Thoracic aorta (tissue), 2 donors: ENCODE data around the gene CD164L2. TPM values are rescaled to one million over a fixed set of nuclear protein-coding genes. Genes with fewer than 3 reads are reported as not detected.

Source experiments
- ATAC-seq: fragments of 150-250 bp; one replicate; pipeline ENCODE4 v1.8.0; 2017; ENCODE audit warnings: low read depth; ENCODE audit not compliant: insufficient number of reproducible peaks, low FRiP score
- DNase-seq: peaks from one replicate; pipeline ENCODE4 v3.0.0-alpha.2; 2020; ENCODE audit warnings: low spot score
- H3K27ac ChIP-seq, 2 donors: fragments of 200-600 bp; sonication (generic); 1 replicate in 1 of 2; 2 replicates in 1 of 2; pipeline ENCODE4 v1.5.1; 2016; ENCODE audit warnings: mild to moderate bottlenecking in 2 of 2, moderate library complexity in 2 of 2
- H3K27me3 ChIP-seq: fragments of 200-600 bp; sonication (generic); replicated peaks from 2 replicates; pipeline ENCODE4 v1.6.0; 2016; ENCODE audit warnings: mild to moderate bottlenecking; ENCODE audit not compliant: insufficient read depth
- H3K36me3 ChIP-seq: fragments of 200-600 bp; sonication (generic); one replicate; pipeline ENCODE4 v1.5.1; 2016
- H3K4me1 ChIP-seq, 2 donors: fragments of 200-600 bp; sonication (generic); 1 replicate in 1 of 2; 2 replicates in 1 of 2; pipeline versions ENCODE4 v1.5.1 to v1.6.0; 2016; ENCODE audit warnings: low read depth in 2 of 2, mild to moderate bottlenecking in 1 of 2; ENCODE audit not compliant: control insufficient read depth in 1 of 2
- H3K4me3 ChIP-seq: fragments of 200-600 bp; sonication (generic); 2 replicates; pipeline ENCODE4 v1.5.1; 2016; ENCODE audit warnings: mild to moderate bottlenecking
- H3K9me3 ChIP-seq: fragments of 200-600 bp; sonication (generic); 2 replicates; pipeline ENCODE4 v1.5.1; 2016
- total RNA-seq, 2 donors: library from RNA; depleted of rRNA; stranded (reverse); fragments of >200 nt; gene quantifications; one replicate each; pipeline versions ENCODE4 v1.1.0 to v1.2.3, GENCODE V29; 2016
- TF ChIP-seq, protein P1 (sequence below): fragments of 200-600 bp; sonication (generic); IDR thresholded peaks from one replicate; pipeline ENCODE4 v1.5.1; 2019; ENCODE audit warnings: antibody characterized with exemption

The CD164L2 gene
- total RNA-seq, 2 donors from 2014 or later = not detected

DNA sequence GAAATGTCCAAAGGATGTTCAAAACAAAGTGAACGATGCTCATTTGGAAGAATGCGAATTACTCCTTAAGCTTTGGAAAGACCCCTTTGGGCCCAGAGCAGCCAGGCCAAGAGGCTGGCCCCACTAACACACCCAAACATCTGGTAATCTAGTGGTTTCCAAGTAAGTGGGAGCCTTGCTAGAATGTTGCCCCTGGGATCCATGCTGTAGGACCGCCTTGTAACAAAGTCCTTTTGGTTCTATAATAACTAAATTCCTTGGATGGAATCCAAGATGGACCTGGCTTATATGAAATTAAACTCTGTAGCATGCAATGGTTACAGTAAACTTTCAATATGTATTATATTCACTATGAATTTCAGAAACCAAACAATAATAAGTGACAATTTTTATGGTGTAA, 34.6 kb upstream of the CD164L2 start:
- Histone ChIP-seq H3K36me3 (peaks cover 46% of the 10 kb centered on the region), H3K27ac (peak overlapping the region; percentile 49 to 83), H3K27me3 (no peaks in the 10 kb centered on the region), H3K4me3 (no peak overlapping the region), H3K4me1 (peaks cover 26 to 47% of the 10 kb centered on the region in 2 donors), H3K9me3 (no peaks in the 10 kb centered on the region)
- ATAC-seq (no peak), DNase-seq (no peak)
- TF ChIP-seq, protein P1, sequence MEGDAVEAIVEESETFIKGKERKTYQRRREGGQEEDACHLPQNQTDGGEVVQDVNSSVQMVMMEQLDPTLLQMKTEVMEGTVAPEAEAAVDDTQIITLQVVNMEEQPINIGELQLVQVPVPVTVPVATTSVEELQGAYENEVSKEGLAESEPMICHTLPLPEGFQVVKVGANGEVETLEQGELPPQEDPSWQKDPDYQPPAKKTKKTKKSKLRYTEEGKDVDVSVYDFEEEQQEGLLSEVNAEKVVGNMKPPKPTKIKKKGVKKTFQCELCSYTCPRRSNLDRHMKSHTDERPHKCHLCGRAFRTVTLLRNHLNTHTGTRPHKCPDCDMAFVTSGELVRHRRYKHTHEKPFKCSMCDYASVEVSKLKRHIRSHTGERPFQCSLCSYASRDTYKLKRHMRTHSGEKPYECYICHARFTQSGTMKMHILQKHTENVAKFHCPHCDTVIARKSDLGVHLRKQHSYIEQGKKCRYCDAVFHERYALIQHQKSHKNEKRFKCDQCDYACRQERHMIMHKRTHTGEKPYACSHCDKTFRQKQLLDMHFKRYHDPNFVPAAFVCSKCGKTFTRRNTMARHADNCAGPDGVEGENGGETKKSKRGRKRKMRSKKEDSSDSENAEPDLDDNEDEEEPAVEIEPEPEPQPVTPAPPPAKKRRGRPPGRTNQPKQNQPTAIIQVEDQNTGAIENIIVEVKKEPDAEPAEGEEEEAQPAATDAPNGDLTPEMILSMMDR = no peak

DNA sequence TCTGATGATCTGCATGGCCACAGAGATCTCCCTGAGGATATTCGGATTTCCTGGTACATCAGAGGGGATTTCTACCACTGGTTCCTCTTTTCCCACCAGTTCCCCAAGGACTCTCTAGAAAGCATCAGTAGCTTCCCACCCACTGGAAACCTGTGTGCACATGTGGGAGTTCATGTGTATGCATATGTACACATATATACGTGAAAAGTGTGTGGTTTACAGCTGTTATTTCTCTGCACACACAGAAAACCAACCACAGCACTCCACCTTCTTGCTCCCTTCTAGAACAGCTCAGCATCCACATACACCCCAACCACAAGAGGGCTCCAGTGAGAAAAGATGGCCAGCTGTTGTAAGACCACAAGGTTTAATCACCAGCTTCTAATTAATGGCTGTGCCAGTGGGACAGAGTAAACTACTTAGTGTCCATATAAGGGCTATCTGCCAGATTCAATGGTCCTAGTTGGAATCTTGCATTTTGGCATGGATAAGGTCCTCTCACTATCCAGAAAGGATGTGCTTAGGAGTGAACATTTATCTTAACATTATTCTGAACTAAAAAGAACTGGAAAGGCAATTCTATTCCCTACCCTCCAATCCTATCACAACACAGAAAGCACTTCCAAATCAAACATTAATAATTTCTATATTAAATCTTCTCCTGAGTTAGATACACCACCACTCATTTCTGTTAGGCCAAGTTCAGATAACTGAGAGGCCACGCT, 33.4 kb upstream of the CD164L2 start:
- Histone ChIP-seq H3K27ac (no peak overlapping the region), H3K27me3 (no peaks in the 10 kb centered on the region), H3K36me3 (peaks cover 55% of the 10 kb centered on the region), H3K4me1 (peaks cover 24 to 39% of the 10 kb centered on the region in 2 donors), H3K4me3 (no peak overlapping the region), H3K9me3 (no peaks in the 10 kb centered on the region)
- ATAC-seq = no peak
- TF ChIP-seq, protein P1 = peak; percentile 44
- DNase-seq = no peak

DNA sequence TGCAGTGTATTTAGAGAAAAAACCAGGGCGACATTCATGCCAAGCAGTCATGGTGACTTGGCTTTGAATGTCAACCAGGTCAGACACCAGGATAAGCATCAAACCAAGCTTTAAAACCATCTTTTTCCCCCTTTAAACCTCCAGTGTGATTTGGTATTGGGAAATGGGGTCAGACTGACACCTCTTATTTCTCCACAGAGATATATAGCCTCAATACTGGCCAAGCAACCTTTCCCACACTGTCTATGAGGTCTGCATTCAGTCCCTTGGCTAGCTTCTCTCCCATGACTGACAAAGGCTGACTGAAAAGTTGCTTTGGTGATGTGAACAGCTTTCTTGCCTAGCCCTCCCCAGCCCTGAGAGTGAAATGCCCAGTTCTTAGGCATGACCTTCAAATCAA, 31.0 kb upstream of the CD164L2 start:
- TF ChIP-seq, protein P1 = no peak
- DNase-seq (no peak), ATAC-seq (no peak)
- Histone ChIP-seq H3K27me3 (no peaks in the 10 kb centered on the region), H3K36me3 (peaks cover 75% of the 10 kb centered on the region), H3K27ac (no peak overlapping the region), H3K4me3 (no peak overlapping the region), H3K4me1 (peaks cover 17 to 22% of the 10 kb centered on the region in 2 donors), H3K9me3 (no peaks in the 10 kb centered on the region)

DNA sequence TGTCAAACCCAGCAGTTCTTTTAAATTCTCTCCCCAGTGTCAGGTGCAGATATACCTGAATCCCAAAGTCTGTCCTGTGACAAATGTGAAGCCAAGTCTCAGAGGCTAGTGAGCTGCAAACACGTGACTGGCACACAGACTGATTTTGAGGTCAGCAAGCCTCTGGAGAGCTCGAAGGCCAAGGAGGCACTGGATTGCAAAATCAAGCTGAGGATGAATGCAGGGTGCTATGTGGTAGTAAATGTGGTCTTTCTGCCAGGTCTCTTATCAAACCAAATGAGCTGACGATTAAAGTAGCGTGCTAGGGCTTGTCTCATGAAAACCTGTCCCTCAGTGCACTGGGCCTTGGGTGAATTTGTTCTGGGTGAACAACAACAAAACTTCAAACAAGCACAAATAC, 29.9 kb upstream of the CD164L2 start:
- Histone ChIP-seq H3K4me3 (no peak overlapping the region), H3K36me3 (peaks cover 81% of the 10 kb centered on the region), H3K4me1 (peaks cover 6 to 11% of the 10 kb centered on the region in 2 donors), H3K27ac (no peak overlapping the region), H3K27me3 (no peaks in the 10 kb centered on the region), H3K9me3 (no peaks in the 10 kb centered on the region)
- DNase-seq (no peak), ATAC-seq (no peak)
- TF ChIP-seq, protein P1 = no peak

GRCh38 chr1:27412502-27412901, 29.4 kb upstream of the CD164L2 start:
- no peaks in the 10 kb centered on the region for H3K9me3 ChIP-seq
- peaks cover 3 to 6% of the 10 kb centered on the region in 2 donors for H3K4me1 ChIP-seq
- H3K27me3 ChIP-seq = no peaks in the 10 kb centered on the region
- no peak for ATAC-seq
- H3K4me3 ChIP-seq = no peak overlapping the region
- peaks cover 81% of the 10 kb centered on the region for H3K36me3 ChIP-seq
- TF ChIP-seq, protein P1 = no peak
- no peak overlapping the region for H3K27ac ChIP-seq
- no peak for DNase-seq
